NK-92 (cell line): Measurements from ENCODE around the gene ZNF625.

Experiments used
- DNase-seq: peaks from one replicate; lab custom pipeline; 2025; ENCODE audit not compliant: unreplicated experiment; lab: John Stamatoyannopoulos, UW

ZNF625 gene

GRCh38 chr19:12156223-12157058 lies at the start of gene ZNF625:
Gene ZNF625 (minus strand): TSS chr19:12156734. CDS start chr19:12156558, 176 bp downstream.
- DNase-seq, result no peak

DNA sequence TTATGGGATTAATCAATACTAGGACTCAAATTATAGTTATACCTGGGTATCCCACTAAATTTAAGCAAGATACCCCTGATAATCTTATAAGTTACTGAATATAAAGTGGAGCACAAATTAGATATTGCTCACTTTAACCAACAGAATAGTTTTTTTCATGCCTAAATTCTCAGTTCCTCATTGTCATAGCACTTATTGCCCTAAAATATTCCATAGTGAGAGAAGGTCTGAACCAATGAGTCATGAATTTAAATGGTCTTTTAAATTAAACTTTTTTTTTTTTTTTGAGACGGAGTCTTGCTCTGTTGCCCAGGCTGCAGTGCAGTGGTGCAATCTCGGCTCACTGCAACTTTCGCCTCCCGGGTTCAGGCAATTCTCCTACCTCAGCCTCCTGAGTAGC lies 48.8 kb upstream of the ZNF625 start:
- no peak for DNase-seq

GRCh38 chr19:12202250-12202649 lies 45.7 kb upstream of the ZNF625 start:
- DNase-seq, result no peak

GRCh38 chr19:12199757-12200419 lies 43.4 kb upstream of the ZNF625 start:
- no peak for DNase-seq

DNA sequence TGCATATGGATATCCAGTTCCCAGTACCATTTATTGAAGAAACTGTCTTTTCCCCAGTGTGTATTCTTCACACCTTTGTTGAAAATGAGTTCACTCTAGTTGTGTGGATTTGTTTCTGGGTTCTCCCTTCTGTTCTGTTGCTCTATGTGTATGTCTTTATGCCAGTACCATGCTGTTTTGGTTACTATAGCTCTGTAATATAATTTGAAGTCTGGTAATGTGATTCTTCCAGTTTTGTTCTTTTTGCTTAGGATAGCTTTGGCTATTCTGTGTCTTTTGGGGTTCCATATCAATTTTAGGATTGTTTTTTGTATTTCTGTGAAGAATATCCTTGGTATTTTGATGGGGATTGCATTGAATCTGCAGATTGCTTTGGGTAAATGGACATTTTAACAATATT lies 41.6 kb upstream of the ZNF625 start:
- no peak for DNase-seq

DNA sequence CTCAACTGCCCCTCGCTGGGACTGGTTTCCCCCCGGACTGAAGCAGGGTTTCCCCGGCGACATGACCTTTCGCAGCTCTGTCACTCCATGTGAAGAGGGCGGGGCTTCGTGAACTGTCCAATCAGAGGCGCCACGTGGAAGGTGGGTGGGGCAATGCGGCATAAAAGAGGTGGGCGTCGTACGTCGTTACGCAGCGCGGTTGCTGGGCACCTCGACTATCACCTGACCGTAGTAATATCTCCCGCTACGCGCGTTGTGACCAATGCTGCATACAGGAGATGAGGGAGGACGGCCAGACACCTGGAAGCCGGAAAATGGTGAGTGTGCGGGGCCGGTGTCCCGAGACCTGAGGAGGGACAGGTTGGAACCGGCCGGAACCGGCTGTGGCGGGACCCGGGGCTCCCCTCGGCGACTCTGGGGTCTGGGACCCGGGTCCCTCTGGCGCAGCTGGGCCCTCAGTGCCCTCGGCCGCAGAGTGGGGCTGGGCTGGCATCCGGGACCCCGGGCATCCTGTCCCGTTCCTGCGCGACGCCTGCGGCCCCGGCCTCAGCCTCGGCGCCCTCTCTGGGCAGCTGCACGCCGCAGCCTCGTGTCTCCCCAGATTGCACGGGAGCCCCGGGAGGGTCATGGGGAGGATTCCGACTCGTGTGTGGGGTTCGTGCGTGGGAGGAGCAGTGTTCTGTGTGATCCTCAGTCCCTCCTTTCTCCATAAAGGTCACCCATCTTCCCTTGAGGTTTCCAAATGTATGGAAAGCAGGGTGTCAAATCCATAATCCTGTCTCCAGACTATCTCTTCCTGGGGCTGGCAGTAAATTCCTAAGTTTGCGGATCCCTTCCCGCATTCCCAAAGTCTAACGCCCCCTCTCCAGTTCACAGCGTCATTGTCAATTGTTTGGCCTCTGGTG lies 38.5 kb upstream of the ZNF625 start:
- no peak for DNase-seq

DNA sequence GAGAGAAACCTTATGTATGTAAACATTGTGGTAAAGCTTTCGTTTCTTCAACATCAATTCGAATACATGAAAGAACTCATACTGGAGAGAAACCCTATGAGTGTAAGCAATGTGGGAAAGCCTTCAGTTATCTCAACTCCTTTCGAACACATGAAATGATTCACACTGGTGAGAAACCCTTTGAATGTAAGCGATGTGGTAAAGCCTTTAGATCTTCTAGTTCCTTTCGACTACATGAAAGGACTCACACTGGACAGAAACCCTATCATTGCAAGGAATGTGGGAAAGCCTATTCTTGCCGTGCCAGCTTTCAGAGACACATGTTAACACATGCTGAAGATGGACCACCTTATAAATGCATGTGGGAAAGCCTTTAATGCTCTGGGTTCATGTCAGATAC lies 31.1 kb upstream of the ZNF625 start:
- no peak for DNase-seq

DNA sequence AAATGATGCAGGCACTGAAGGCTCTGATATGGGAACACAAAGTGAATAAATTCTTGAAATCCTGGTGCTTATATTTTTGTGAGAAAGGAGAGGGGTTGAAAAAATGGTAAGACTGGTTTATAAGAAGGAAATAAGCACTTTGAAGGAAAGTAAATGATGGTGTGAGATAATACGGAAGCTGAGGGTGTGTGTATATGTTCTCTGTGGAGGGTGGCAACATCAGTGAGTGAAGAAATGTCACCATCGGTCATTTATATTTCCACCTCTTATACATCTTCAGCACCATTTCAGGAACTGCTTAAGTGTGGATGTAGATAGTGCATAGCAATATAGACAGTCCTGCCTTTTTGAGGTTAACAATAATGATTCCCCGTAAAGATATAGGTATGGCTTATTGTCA lies 23.8 kb upstream of the ZNF625 start:
- no peak for DNase-seq

- DNase-seq, result no peak
These were observed 10.1 kb upstream of the ZNF625 start for GRCh38 chr19:12166626-12167025.

DNA sequence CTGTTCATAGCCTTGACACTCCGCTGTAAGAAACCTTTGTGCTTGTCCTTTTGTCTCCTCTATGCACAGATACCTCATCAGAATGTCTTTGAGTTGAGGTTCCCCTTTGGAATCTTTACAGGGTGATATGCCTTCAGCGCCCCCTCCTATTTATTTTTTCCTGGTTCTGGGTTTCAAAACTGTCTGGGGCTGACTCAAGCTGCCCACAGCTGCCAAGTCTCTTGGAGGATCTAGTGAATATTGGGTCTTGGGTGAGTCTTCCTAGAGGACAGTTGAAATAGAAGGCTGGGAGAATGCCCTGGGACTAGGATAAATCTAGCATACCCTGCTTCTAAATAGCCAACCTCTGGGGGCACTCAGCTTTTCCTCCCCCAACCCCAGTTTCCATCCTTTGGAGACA lies 7.3 kb upstream of the ZNF625 start:
- no peak for DNase-seq

- DNase-seq, result peak; percentile 53
These were observed 6.6 kb upstream of the ZNF625 start, which contains the start of gene ZNF136 for GRCh38 chr19:12162882-12163806. Gene ZNF136 (plus strand): TSS chr19:12163096. CDS start chr19:12163204, 108 bp downstream.

- DNase-seq, result no peak
These were observed 6.0 kb upstream of the ZNF625 start for GRCh38 chr19:12162513-12162881.

DNA sequence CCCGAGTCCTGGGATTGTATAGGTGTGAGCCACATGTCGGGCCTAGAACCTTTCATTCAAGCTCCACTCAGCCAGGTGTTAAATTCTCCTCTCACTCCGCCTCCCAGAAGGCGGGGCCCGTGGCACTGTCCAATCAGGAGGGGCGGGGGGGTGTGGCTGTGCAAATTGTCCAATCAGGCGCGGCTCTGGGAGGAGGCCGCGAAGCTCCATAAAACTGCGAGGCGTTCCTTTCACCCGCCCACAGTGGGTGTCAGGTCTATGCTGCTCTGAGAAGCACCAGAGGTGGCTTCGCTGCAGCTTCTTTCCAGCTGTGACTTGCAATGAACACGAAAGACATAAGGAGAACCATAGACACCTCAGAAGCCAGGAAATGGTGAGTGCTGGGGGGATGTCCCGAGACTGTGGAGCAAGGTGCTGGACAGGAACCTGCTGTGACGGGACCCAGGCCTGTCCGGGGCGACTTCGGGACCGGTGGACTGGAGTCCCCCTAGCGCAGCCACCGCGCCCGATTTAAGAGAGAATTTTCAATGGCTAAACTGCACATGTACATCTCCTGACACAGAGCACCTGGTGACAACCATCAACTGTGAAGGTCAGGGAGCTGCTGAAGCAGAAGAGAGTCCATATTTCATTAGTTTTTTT lies 3.4 kb upstream of the ZNF625 start:
- no peak for DNase-seq

- no peak for DNase-seq
These were observed 1.1 kb downstream of the ZNF625 start for GRCh38 chr19:12155324-12155860.

- DNase-seq, result no peak
These were observed 11.2 kb downstream of the ZNF625 start for GRCh38 chr19:12145348-12145747.

DNA sequence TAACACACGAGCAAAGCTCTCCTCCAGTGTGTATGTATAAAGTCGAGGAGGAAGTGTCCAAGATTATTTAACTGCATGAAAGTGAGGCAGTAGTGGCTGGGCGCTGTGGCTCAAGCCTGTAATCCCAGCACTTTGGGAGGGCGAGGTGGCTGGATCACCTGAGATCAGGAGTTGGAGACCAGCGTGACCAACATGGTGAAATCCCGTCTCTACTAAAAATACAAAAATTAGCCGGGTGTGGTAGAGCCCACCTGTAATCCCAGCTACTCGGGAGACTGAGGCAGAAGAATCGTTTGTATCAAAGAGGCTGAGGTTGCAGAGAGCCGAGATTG lies 15.2 kb downstream of the ZNF625 start:
- no peak for DNase-seq

DNA sequence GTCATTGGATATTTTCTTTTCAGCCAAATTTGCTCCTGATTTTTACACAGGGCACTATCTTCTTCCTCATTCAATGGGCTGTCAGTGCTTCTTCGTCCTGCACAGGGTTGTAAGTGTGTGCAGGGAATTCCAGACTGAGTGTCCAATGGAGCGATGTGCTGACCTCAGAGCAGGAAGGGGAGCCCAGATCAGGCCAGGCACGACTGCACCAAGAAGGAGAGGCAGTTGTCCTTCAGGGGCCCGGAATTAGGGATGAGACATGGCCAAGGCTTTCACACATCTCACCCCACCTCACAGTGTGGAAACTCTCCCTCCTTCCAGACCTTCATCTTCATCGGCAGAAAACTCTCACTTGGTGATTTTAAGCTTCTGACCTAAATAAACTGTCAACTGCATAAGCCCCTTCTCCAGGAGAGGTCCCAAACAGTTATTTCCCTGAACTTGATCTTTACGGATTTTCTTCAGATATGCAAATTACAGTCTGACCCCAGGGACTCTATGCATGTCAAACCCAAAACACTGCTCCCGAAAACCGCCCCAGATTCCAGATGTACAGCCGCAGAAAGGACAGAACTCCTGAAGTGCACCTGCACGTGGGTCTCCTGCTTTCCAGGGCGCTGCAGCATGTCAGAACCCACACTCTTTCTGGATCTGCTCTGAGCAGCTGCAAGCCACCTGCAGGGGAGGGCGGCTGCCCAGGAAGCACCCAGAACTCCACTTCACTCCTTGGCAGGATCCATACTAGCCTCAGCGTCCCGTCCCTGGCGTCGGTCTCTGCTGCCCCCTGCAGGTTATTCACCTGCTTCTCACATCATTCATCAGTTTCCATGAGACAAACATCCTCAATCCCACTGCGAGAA lies 15.8 kb downstream of the ZNF625 start:
- DNase-seq, result no peak

GRCh38 chr19:12139885-12140544 lies 16.5 kb downstream of the ZNF625 start, which contains the start of gene ZNF20:
Gene ZNF20 (minus strand): TSS chr19:12140350. CDS start chr19:12140182, 168 bp downstream.
- peak; percentile 39 for DNase-seq
